ENCODE measurements around the gene SHC4. TPM values are rescaled to one million over a fixed set of nuclear protein-coding genes. Genes with fewer than 3 reads are reported as not detected.

SHC4 gene
- total and polyA plus RNA-seq, 9 of the 15 experiments (the other 6 are each of a cell fraction or from before 2014, with no cell fraction given) = 0.43 to 1.2 (median 0.67) TPM

DNA sequence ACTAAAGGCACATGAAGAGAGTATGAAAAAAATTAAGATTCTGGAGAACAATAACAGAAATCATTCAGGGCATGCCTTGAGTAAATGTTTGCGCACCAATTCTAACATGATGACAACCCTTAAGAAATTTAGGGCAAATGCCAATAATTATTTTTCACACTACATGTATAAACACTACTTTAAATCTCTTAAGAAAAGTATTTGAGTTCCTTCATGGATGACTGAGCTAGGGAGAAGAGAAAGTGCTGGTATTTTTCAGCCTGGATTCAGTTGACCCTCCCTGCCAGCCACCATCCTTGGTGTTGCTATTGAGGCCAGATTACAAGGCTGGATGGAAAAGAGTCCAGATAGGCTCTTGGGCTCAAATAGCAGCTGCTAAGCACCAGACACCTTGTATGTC is 93.8 kb downstream of the SHC4 start:
- Histone ChIP-seq H3K4me2 (ENCODE audit: insufficient read depth, low read length) (no peak overlapping the region), H3K27me3 (ENCODE audit: control insufficient read depth in 2 of 2, insufficient read depth in 2 of 2, low read length in 2 of 2) (no peaks in the 10 kb centered on the region), H3K9ac (ENCODE audit: insufficient read depth in 1 of 2, low read depth in 2 of 2, low read length in 2 of 2) (no peak overlapping the region), H4K20me1 (replicated peaks; ENCODE audit: control insufficient read depth, insufficient read depth, low read length) (no peaks in the 10 kb centered on the region), H3K79me2 (ENCODE audit: control insufficient read depth, insufficient read depth, low read length) (no peaks in the 10 kb centered on the region), H3K27ac (ENCODE audit: extremely low read depth, low read depth, low read length) (no peak overlapping the region), H3K9me3 (replicated peaks; ENCODE audit: control insufficient read depth, insufficient read depth, low read depth, low read length) (no peaks in the 10 kb centered on the region), H3K9me1 (ENCODE audit: control insufficient read depth, insufficient read depth, low read length) (no peaks in the 10 kb centered on the region), H3K4me3 (no peak overlapping the region), H2AFZ (ENCODE audit: low read depth, low read length) (no peak overlapping the region), H3K36me3 (ENCODE audit: control insufficient read depth, insufficient read depth, low read length) (no peaks in the 10 kb centered on the region), H3K4me1 (replicated peaks in 1 of 2; ENCODE audit: control insufficient read depth in 2 of 2, insufficient read depth in 2 of 2, low read length in 2 of 2) (peaks cover 0 to 9% of the 10 kb centered on the region in 2 experiments; a peak in 2 of 5 replicates)
- ChIA-PET CTCF (ENCODE audit: low intra/inter-chr PET ratio) (no interaction called here), POLR2A (interaction anchor here (0.6 to 3.7 kb wide), 2 partner anchors 11 to 527 kb away, joined by 3 to 9 read pairs; no protein-coding TSS in a partner anchor)
- in situ Hi-C loops (cut with MboI) (loop anchor here (5.0 to 10.0 kb wide), 2 partner anchors 92 to 355 kb away; partner anchors contain the start of gene SHC4), intact Hi-C loops (cut with micrococcal nuclease) (no loop called here)
- DNase-seq (ENCODE audit: extremely low read depth in 1 of 4, low spot score in 3 of 4) = no peak
- FAIRE-seq = no peak
- no peak for ATAC-seq
- 80% methylated on average over 1 of the region's 1 CpG for WGBS (ENCODE audit: insufficient coverage, low coverage, missing lambda C conversion rate)
- TF ChIP-seq, protein P1, sequence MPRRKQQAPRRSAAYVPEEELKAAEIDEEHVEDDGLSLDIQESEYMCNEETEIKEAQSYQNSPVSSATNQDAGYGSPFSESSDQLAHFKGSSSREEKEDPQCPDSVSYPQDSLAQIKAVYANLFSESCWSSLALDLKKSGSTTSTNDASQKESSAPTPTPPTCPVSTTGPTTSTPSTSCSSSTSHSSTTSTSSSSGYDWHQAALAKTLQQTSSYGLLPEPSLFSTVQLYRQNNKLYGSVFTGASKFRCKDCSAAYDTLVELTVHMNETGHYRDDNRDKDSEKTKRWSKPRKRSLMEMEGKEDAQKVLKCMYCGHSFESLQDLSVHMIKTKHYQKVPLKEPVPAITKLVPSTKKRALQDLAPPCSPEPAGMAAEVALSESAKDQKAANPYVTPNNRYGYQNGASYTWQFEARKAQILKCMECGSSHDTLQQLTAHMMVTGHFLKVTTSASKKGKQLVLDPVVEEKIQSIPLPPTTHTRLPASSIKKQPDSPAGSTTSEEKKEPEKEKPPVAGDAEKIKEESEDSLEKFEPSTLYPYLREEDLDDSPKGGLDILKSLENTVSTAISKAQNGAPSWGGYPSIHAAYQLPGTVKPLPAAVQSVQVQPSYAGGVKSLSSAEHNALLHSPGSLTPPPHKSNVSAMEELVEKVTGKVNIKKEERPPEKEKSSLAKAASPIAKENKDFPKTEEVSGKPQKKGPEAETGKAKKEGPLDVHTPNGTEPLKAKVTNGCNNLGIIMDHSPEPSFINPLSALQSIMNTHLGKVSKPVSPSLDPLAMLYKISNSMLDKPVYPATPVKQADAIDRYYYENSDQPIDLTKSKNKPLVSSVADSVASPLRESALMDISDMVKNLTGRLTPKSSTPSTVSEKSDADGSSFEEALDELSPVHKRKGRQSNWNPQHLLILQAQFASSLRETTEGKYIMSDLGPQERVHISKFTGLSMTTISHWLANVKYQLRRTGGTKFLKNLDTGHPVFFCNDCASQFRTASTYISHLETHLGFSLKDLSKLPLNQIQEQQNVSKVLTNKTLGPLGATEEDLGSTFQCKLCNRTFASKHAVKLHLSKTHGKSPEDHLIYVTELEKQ (CRISPR knock-in tag; IDR thresholded peaks at IDR 0.05) = no peak
- TF ChIP-seq ZFP36 (IDR thresholded peaks at IDR 0.05; ENCODE audit: low read depth, low read length, partially characterized antibody) (no peak), EWSR1 (IDR thresholded peaks at IDR 0.05; ENCODE audit: borderline replicate concordance, low read depth, partially characterized antibody) (no peak)
- BruUV-seq (replicated peaks) = no TSS peak

Data from K562 (cell line).